GM12878 (cell line): ENCODE results near the gene DPM1. TPM values are rescaled to one million over a fixed set of nuclear protein-coding genes. Genes with fewer than 3 reads are reported as not detected.

Experiments used
- ATAC-seq: fragments of 200-7000 bp; cut with Tn5 transposase; 3 replicates; pipeline ENCODE4 v1.9.1; 2020; ENCODE audit warnings: mild to moderate bottlenecking, moderate library complexity
- BruUV-seq: library from RNA; stranded (reverse); fragments of 400-500 nt; replicated peaks from 2 replicates; lab custom pipeline; 2021; lab: Mats Ljungman, UMichigan
- CTCF ChIA-PET: fragments of 300-600 bp; sonication (Branson Sonifier 250); formaldehyde crosslinking; extraction: SDS; loops from one replicate; lab custom pipeline; 2021; ENCODE audit warnings: inconsistent platforms; lab: Yijun Ruan, JAX
- POLR2A ChIA-PET: fragments of 350-600 bp; formaldehyde crosslinking; extraction: SDS; loops from one replicate; lab custom pipeline; 2021; ENCODE audit warnings: inconsistent platforms; lab: Charles Lee
- RAD21 ChIA-PET: fragments of 300-600 bp; sonication (Branson Sonifier 250); formaldehyde crosslinking; loops from one replicate; lab custom pipeline; 2023; ENCODE audit warnings: antibody characterized with exemption; ENCODE audit not compliant: unreplicated experiment; lab: Charles Lee
- SMC1A ChIA-PET: fragments of 300-600 bp; sonication (Branson Sonifier 250); formaldehyde crosslinking; loops from one replicate; lab custom pipeline; 2023; ENCODE audit not compliant: unreplicated experiment, uncharacterized antibody; lab: Charles Lee
- DNase-seq: peaks from one replicate; pipeline ENCODE4 v3.0.0-alpha.2; 2011; ENCODE audit warnings: low read depth, low spot score
- FAIRE-seq: peaks from 3 replicates; lab custom pipeline; 2011; peaks lifted over from hg19 to GRCh38; lab: Jason Lieb, UNC
- H2AFZ ChIP-seq: 2 replicates; pipeline ENCODE4 v1.6.0; 2011; ENCODE audit warnings: low read depth, low read length, control low read depth; ENCODE audit not compliant: control insufficient read depth
- H3K27ac ChIP-seq: 2 replicates; pipeline ENCODE4 v1.5.1; 2011; ENCODE audit warnings: control low read depth; ENCODE audit not compliant: control insufficient read depth, insufficient read depth
- H3K27me3 ChIP-seq, 2 experiments: replicated peaks in 1 of 2; 2 replicates each; pipeline versions ENCODE4 v1.6.0 to v1.6.1; 2011; ENCODE audit warnings: low read length in 1 of 2; ENCODE audit not compliant: control insufficient read depth in 2 of 2, insufficient read depth in 2 of 2
- H3K36me3 ChIP-seq, 2 experiments: 2 replicates each; pipeline ENCODE4 v1.5.1; 2011; ENCODE audit warnings: low read length in 1 of 2; ENCODE audit not compliant: control insufficient read depth in 2 of 2, insufficient read depth in 2 of 2
- H3K4me1 ChIP-seq: 2 replicates; pipeline ENCODE4 v1.6.1; 2011; ENCODE audit warnings: mild to moderate bottlenecking, low read length, moderate library complexity, mixed read lengths; ENCODE audit not compliant: control insufficient read depth, insufficient read depth
- H3K4me2 ChIP-seq: 2 replicates; pipeline ENCODE4 v1.6.0; 2011; ENCODE audit warnings: control low read depth; ENCODE audit not compliant: control insufficient read depth, insufficient read depth
- H3K4me3 ChIP-seq: fragments of 200-600 bp; sonication (generic); 2 replicates; pipeline ENCODE4 v1.5.1; 2016
- H3K79me2 ChIP-seq: 2 replicates; pipeline ENCODE4 v1.6.0; 2011; ENCODE audit warnings: low read length; ENCODE audit not compliant: control insufficient read depth, insufficient read depth
- H3K9ac ChIP-seq: 2 replicates; pipeline ENCODE4 v1.8.0; 2011; ENCODE audit warnings: low read length, control low read depth, mixed read lengths; ENCODE audit not compliant: control insufficient read depth, insufficient read depth
- H3K9me3 ChIP-seq: replicated peaks from 3 replicates; pipeline ENCODE4 v1.5.1; 2011; ENCODE audit warnings: mild to moderate bottlenecking, low read length; ENCODE audit not compliant: control insufficient read depth, insufficient read depth
- H4K20me1 ChIP-seq: 2 replicates; pipeline ENCODE4 v1.6.0; 2011; ENCODE audit not compliant: control insufficient read depth, insufficient read depth
- ASH2L ChIP-seq: fragments of 300-600, 200-600 bp; sonication (generic); IDR thresholded peaks from 2 replicates; pipeline ENCODE4 v1.6.1; 2017; ENCODE audit warnings: low read depth, mild to moderate bottlenecking, borderline replicate concordance
- ATF7 ChIP-seq: fragments of 450-650 bp; IDR thresholded peaks from 2 replicates; pipeline ENCODE4 v1.6.1; 2016; ENCODE audit warnings: low read depth, mild to moderate bottlenecking
- BRCA1 ChIP-seq: IDR thresholded peaks from 2 replicates; pipeline ENCODE4 v1.6.1; 2011; ENCODE audit warnings: low read depth, low read length, improper control_type of control experiment
- CBX5 ChIP-seq: sonication (generic); IDR thresholded peaks from 2 replicates; pipeline ENCODE4 v1.6.1; 2016; ENCODE audit warnings: low read depth, moderate library complexity, mild to moderate bottlenecking, inconsistent platforms
- CEBPZ ChIP-seq: fragments of 150-350 bp; IDR thresholded peaks from 2 replicates; pipeline ENCODE4 v1.6.1; 2016; ENCODE audit warnings: low read depth, low read length
- IKZF1 ChIP-seq: fragments of 450-650 bp; conservative IDR thresholded peaks from 2 replicates; pipeline ENCODE4 v1.6.1; 2017; ENCODE audit warnings: antibody characterized with exemption, mild to moderate bottlenecking
- JUND ChIP-seq: IDR thresholded peaks from 2 replicates; pipeline ENCODE4 v1.6.1; 2012; ENCODE audit warnings: low read depth, mild to moderate bottlenecking, low read length, improper control_type of control experiment, moderate library complexity
- KLF5 ChIP-seq: fragments of 450-650 bp; IDR thresholded peaks from 2 replicates; pipeline ENCODE4 v1.6.1; 2014; ENCODE audit warnings: mild to moderate bottlenecking; ENCODE audit not compliant: partially characterized antibody
- MEF2A ChIP-seq: IDR thresholded peaks from 2 replicates; pipeline ENCODE4 v1.6.1; 2011; ENCODE audit warnings: low read depth, mild to moderate bottlenecking, low read length, moderate library complexity; ENCODE audit not compliant: insufficient read depth
- MLLT1 ChIP-seq: fragments of 450-650 bp; IDR thresholded peaks from 2 replicates; pipeline ENCODE4 v1.6.1; 2016; ENCODE audit warnings: mild to moderate bottlenecking
- MTA2 ChIP-seq: fragments of 450-650 bp; IDR thresholded peaks from 2 replicates; pipeline ENCODE4 v1.6.1; 2016; ENCODE audit warnings: low read depth, mild to moderate bottlenecking, moderate library complexity
- MYC ChIP-seq: IDR thresholded peaks from 2 replicates; pipeline ENCODE4 v1.6.1; 2011; ENCODE audit warnings: mild to moderate bottlenecking, low read length, moderate library complexity, inconsistent platforms; ENCODE audit not compliant: insufficient read depth, insufficient replicate concordance, insufficient read length, severe bottlenecking
- NR2F1 ChIP-seq: fragments of 450-650 bp; conservative IDR thresholded peaks from 2 replicates; pipeline ENCODE4 v1.6.1; 2017; ENCODE audit warnings: mild to moderate bottlenecking
- PAX5 ChIP-seq: IDR thresholded peaks from 2 replicates; pipeline ENCODE4 v1.6.1; 2011; ENCODE audit warnings: low read depth, low read length, borderline replicate concordance
- POLR2AphosphoS5 ChIP-seq: IDR thresholded peaks from 2 replicates; pipeline ENCODE4 v1.6.1; 2011; ENCODE audit warnings: mild to moderate bottlenecking, low read length, inconsistent platforms
- SREBF1 ChIP-seq: IDR thresholded peaks from 2 replicates; pipeline ENCODE4 v1.6.1; 2012; ENCODE audit warnings: mild to moderate bottlenecking, low read length
- SREBF2 ChIP-seq: IDR thresholded peaks from 2 replicates; pipeline ENCODE4 v1.6.1; 2012; ENCODE audit warnings: mild to moderate bottlenecking, low read length
- STAT3 ChIP-seq: IDR thresholded peaks from 2 replicates; pipeline ENCODE4 v1.6.1; 2011; ENCODE audit warnings: low read depth, low read length, improper control_type of control experiment
- TARDBP ChIP-seq: IDR thresholded peaks from 2 replicates; pipeline ENCODE4 v1.6.1; 2016; ENCODE audit warnings: borderline replicate concordance
- TCF7 ChIP-seq: IDR thresholded peaks from 2 replicates; pipeline ENCODE4 v1.6.1; 2014; ENCODE audit warnings: antibody characterized with exemption, borderline replicate concordance
- WGBS: methylation state at CpG from one replicate; pipeline ENCODE4 v1.1.6; 2016; ENCODE audit warnings: low lambda C conversion rate; ENCODE audit not compliant: insufficient replicate concordance, insufficient coverage; ENCODE audit errors: missing lambda C conversion rate; 5-methylcytosine and 5-hydroxymethylcytosine counted together
- in situ Hi-C: fragments of 300-500 bp; cut with MboI; formaldehyde crosslinking; loops from 9 replicates; pipeline ENCODE4 v1.14.3; 2018; ENCODE audit warnings: mixed read lengths
- intact Hi-C: fragments of 100-400 bp; cut with micrococcal nuclease; formaldehyde crosslinking; loops from one replicate; pipeline ENCODE4 v1.14.2; 2022; ENCODE audit not compliant: unreplicated experiment
- polyA plus RNA-seq, 11 experiments: library from polyadenylated mRNA; depleted of rRNA in 4 of 11; unstranded in 6 of 11; stranded (reverse) in 5 of 11; fragments of >200 nt; fragmentation: Nextera tagmentation in 4 of 11; fragmentation: Illumina TruSeq in 1 of 11; extraction: Ambion mirVana in 4 of 11; extraction: Trizol in 1 of 11; gene quantifications; 1 replicate in 1 of 11; 2 replicates in 10 of 11; pipeline versions ENCODE4 v1.2.1 to v1.2.3, GENCODE V29; 2011 to 2016; ENCODE audit warnings: inconsistent platforms in 2 of 11, missing spikeins in 2 of 11, low read depth in 1 of 11
- total RNA-seq, 4 experiments: library from RNA; depleted of rRNA in 3 of 4; stranded (reverse); fragments of >200 nt in 3 of 4; fragmentation: Illumina TruSeq in 1 of 4; extraction: Trizol in 1 of 4; gene quantifications; 2 replicates each; pipeline versions ENCODE4 v1.2.1 to v1.2.3, GENCODE V29; 2013 to 2021

The DPM1 gene
- total and polyA plus RNA-seq, 10 of the 15 experiments (the other 5 are each of a cell fraction or from before 2014, with no cell fraction given) = 53.3 to 167 (median 108) TPM

DNA sequence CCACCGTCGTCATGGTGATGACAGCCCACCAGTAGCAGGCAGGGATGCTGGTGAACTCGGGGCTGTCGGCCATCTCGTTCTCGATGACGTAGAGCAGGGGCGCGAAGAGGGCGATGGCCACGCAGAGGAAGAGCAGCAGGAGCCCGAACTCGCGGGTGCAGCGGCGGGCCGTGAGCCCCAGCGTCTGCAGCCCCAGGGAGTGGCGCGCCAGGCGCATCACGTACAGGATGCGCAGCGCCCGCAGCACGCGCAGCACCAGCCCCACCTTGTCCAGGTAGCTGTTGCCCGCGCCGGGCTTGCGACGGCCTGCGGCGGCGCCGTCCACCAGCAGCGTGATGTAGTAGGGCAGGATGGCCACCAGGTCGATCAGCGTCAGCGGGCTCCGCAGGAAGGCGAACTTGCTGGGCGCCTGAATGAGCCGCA, 46.0 kb upstream of the DPM1 start:
- Histone ChIP-seq H3K79me2 (no peaks in the 10 kb centered on the region), H4K20me1 (no peaks in the 10 kb centered on the region), H3K36me3 (no peaks in the 10 kb centered on the region), H3K4me3 (no peak overlapping the region), H2AFZ (no peak overlapping the region), H3K9ac (no peak overlapping the region), H3K4me1 (no peaks in the 10 kb centered on the region), H3K9me3 (no peaks in the 10 kb centered on the region), H3K27ac (no peak overlapping the region), H3K27me3 (peaks cover 0 to 2% of the 10 kb centered on the region in 2 experiments; a peak in 2 of 4 replicates), H3K4me2 (no peak overlapping the region)
- POLR2A ChIA-PET = no interaction called here
- 81% methylated on average over 44 of the region's 44 CpGs for WGBS
- in situ Hi-C loops (no loop called here), intact Hi-C loops (no loop called here)
- BruUV-seq = no TSS peak
- DNase-seq = no peak
- TF ChIP-seq MYC (no peak), NR2F1 (no peak), ATF7 (no peak), TCF7 (no peak), ASH2L (no peak), CEBPZ (no peak), MLLT1 (no peak), JUND (no peak), MEF2A (no peak), TARDBP (no peak), MTA2 (no peak), STAT3 (no peak), PAX5 (no peak), SREBF1 (no peak), BRCA1 (no peak), IKZF1 (no peak), KLF5 (no peak), POLR2AphosphoS5 (no peak), CBX5 (no peak), SREBF2 (no peak)
- RAD21 ChIA-PET = no interaction called here
- SMC1A ChIA-PET = no interaction called here
- no peak for ATAC-seq
- FAIRE-seq = no peak
- CTCF ChIA-PET = no interaction called here
